GOT3 (cell line): ENCODE data around the gene MX2.

Experiments used
- DNase-seq: peaks from one replicate; lab custom pipeline; 2025; ENCODE audit warnings: mixed read lengths; lab: John Stamatoyannopoulos, UW

The MX2 gene

DNA sequence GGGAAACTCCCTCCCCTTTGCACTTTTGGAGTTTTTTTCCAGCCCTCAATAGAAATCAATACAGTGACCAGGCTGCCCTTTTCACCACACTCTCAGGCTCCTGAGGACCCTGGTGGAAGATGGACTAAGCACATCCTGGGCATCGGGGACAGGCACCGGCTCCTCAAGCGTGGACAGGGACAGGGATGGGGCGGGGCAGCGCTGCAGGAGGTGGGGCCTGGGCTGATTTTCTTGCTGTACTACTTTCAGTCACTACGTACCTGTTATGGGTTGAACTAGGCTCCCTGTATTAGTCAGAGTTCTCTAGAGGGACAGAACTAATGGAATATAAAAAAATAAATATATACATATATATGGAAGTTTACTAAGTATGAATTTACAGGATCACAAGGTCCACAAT is 2.5 kb downstream of the MX2 start:
- DNase-seq, result no peak

DNA sequence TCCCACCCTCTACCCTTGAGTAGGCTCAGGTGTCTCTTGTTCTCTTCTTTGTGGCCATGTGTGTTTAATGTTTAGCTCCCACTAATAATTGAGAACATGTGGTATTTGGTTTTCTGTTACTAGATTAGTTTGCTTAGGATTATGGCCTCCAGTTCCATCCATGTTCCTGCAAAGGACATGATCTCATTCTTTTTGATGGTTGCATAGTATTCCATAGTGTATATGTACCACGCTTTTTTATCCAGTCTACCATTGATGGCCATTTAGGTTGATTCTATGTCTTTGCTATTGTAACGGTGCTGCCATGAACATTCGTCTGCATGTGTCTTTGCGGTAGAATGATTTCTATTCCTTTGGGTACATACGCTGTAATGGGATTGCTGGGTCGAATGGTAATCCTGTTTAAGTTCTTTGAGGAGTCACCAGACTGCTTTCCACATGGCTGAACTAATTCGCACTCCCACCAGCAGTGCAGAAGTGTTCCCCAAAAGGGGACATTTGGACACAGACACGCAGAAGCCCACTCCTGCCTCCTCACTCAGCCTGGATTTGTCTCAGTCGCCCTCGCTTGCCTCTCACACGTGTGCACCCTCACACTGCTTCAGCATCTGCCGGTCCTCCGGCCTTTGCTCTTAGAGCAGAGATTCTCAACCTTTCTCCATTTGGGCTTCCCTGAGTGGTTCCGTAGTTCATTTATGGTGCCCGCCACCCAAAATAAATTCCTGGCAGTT is 3.7 kb downstream of the MX2 start:
- no peak for DNase-seq

DNA sequence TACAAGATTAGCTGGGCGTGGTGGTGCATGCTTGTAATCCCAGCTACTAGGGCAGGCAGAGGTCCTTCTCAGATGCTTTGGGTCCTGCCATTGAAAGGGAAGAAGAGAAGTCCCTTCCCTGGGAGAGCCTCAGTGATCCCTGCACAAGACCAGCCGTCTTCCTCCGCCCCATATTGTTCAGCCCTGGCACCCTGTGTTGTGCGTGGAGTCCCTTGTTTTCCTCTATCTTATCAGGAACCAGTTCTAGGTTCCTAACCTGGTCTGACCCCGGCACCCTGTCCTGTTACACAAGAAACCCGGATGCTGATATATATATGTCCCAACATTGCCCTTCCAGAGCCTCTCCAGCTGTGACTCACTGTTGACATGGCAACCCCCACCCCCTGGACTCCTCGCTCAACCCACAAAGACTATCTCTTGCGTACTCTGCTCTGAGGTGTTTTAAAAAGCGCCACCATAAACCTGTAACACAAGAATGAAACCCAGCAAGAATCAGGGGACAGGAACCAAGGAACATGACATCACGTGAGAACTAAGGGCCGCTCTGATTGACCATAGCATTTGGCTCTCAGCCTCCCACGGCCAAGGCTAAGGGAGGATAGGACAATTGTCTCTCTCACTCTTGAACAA is 4.8 kb downstream of the MX2 start:
- DNase-seq, result no peak

- no peak for DNase-seq
Measured at GRCh38 chr21:41367301-41367944, 5.6 kb downstream of the MX2 start.

- DNase-seq, result no peak
Measured at GRCh38 chr21:41367945-41368734, 6.3 kb downstream of the MX2 start.

DNA sequence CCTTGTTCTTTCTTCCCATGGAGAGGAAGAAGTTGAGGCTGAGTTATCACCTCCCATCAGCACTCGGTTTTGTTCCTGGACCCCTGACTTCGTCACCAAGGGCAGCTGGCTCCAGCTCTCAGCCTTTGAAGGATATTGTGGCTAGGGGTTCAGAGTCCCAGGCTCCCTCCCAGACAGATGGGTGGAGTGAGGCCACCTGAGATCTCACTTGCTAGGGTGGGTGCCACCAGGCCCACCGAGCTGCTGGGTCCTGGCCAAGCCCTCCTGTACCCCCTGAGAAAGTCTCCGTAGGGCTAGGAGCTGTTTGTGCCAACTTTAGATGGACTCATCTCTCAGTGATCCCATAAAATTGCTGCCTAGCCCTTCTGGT is 6.9 kb downstream of the MX2 start:
- DNase-seq, result no peak

GRCh38 chr21:41369105-41369919 is 7.5 kb downstream of the MX2 start:
- DNase-seq, result no peak

DNA sequence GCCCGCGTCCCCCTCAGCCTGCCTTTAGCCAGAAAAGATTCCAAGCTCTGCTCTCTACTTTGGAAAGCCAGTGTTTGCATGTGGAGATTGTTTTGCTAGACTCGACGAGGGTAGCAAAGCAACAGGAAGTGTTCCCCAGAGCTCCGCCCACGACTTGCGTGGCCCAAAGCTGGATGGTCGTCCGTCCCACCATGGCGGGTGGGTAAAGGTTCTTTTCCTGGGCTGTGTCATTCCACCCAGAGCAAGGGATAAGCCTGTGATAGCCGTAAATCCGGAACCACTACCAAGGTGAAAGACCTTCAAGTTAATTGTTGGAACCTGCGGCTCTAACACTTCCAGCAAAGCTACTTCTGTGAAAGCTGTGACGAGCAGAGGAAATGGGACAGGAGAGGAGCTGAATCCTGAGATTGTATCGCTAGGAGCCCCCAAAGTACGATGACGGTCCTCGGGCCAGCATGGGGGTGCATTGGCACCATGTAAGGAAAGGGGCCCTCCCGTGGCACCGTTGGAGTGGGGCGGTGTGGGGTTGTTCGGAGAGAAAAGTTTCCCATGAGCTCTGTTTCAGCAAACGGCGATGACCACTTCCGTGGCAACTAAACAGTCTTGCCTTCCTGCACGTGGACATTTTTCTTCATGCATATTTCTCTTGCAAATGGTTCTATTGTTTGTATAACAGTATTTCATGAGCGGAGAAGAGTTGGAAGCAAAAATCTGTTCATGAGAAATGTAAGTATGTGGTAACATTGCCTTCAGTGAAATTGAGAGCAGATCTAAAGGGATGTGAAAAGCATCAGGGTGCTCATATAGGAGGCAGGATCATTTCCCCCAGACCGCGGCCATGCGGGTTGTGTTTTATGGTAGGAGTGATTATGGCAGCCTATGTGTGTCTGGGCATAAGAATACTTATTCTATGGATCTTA is 8.4 kb downstream of the MX2 start:
- DNase-seq, result no peak

DNA sequence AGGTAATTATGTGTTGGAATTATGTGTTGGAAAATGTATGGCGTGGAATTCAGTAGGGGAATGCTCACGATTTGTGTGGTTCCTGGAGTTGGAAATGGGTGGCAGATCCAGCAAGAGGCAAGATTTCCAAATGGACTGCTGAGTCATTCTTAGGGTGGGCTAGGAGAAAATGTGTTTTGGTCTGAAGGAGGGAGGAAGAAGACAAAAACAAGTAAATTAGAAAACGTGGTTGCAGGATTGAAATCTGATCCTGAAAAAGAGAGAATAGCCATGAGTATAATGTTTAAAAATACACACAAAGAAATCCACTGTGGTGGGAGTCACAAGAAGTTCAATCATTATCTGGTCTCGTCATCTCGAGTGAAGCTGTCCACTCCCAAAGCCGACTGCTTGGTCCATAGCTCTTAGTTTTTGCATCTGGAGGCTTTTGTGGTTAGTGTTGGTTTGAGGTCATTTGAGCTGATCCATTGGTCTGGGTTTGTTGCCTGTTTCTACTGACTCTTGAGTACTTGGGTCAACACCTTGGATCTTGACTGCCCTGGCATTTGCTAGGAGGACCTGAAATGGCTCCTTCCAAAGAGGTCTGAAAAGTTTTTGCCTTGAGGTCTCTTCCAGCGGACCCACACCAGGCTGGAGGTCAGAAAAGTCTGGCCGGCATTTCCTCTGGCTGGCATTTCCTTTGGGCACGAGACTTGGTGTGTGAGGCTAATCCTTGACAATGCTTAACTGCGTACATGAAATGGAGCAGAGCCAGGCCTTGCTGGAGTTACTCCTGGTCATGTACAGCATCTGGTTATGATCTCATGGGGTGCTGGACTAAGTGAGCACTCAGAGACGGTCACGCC is 9.2 kb downstream of the MX2 start:
- DNase-seq, result no peak

GRCh38 chr21:41371685-41372030 is 9.8 kb downstream of the MX2 start:
- DNase-seq, result no peak

DNA sequence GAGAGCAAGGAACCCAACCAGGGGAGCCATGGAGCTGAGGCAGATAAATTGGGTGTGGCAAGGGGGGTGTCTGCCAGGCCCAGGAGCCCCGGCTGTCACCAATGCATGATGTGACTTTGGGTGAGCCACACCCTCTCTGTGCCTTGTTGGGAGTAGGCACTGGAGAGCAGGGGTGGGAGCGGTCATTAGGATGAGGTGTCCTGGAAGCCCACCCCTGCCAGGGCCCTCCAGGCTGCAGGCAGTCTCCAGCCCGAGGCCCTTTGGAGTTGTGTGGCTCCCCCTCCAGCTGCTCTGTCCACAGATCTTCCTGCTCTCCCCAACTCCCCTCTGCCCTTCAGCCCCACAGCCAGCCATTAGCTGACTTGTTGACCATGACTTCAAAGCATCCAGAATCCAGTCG is 11.4 kb downstream of the MX2 start:
- no peak for DNase-seq

DNA sequence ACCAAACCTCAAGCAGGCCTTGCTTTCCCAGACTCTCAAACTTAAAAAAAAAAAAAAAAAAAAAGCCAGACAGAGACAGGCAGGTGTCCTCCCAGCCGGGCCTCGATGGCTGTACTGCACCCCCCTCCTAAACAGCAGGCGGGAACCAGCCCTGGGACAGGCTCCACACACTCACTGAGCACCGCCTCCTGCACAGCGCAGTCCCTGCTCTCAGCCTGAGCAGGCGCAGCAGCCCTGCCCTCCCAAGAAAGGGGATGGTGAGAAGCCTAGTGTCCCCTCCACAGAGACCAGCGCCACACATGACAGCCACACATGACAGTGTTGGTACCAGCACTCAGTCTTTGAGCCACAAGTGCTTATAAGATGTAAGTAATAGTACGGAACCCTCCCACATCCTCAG is 11.9 kb downstream of the MX2 start:
- DNase-seq, result no peak

DNA sequence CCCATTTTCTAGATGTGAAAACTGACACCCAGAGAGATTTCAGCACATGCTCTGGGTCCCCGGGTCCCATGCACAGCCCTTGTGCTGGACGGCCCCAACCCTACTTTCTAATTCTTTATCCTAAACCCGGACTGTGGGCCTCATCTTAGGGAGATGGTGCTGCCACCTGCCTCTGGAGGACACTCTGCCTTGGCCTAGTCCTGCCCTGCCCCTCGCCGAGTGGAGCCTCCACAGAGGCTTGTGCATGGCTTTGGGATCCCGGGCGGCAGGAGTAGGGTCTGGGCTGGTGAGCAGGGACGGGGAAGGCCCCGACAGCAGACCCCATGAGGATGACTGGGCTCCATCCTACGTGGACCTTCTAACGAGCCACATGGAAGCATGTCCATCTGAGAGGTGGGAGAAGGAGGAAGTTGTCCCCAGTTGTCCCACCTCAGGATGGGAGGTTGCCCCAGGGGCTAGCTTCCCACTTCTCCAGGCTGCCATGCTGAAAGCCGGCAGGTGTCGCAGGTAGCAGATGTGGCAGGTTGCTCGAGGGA is 12.4 kb downstream of the MX2 start:
- DNase-seq, result no peak

DNA sequence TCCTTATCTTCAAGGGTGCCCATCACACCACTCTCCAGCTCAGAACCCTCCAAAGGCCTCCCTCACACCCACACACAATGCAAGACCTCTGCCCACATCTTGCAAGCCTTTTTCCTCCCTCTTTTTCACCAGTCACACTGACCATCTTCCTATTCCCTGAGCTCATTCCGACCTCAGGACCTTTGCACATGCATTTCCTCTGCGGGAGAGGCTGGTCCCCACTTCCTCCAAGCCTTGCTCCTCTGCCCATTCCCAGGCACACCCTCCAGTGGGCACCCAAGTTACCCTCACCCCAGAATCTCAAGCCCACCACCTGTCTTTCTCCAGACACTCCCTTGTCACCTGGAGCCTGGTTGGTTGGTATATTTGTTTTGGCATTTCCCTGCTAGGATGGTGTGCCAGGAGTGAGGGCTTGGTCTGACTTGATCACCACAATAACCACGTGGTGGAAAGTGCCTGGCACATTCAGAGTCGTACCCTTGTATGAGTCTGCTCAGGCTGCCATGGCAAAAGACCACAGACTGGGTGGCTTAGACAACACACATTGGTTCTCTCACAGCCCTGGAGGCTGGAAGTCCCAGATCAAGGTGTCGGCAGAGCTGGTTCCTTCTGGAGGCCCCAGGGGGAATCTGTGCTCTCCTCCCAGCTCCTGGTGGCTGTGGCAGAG is 13.2 kb downstream of the MX2 start:
- DNase-seq, result no peak

GRCh38 chr21:41375875-41376274 is 14.0 kb downstream of the MX2 start:
- no peak for DNase-seq

DNA sequence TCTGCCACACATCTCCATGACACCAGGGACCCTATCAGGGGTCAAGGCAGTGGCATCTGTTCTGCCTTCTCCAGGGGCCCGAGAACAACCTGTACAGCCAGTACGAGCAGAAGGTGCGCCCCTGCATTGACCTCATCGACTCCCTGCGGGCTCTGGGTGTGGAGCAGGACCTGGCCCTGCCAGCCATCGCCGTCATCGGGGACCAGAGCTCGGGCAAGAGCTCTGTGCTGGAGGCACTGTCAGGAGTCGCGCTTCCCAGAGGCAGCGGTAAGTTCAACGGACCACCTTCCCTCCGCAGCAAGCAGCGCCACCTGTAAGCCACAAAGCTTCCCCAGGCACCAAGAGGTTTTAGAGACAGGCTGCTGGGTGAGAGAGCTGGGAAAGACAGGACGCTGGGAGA is 15.9 kb downstream of the MX2 start:
- no peak for DNase-seq

DNA sequence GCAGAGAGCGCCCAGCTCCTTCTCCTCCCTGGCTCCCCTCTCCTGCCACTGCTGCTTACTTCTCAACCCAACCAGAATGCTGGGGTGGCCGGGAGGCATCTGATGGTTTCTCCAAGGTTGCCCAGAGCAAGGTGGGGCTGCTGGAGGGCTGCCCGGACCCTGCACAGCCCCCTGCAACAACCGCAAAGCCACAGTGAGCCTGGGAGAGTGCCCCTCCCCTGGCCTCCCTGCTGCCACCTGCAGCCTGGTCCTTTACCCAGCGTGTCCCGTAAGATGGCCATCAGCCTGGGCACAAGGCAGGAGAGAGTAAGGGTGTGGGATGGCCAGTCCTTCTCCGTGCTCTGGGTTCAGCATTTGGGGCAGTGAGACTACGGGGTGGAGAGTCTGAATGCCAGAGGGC is 17.0 kb downstream of the MX2 start:
- DNase-seq, result no peak

GRCh38 chr21:41379901-41380300 is 18.1 kb downstream of the MX2 start:
- no peak for DNase-seq

DNA sequence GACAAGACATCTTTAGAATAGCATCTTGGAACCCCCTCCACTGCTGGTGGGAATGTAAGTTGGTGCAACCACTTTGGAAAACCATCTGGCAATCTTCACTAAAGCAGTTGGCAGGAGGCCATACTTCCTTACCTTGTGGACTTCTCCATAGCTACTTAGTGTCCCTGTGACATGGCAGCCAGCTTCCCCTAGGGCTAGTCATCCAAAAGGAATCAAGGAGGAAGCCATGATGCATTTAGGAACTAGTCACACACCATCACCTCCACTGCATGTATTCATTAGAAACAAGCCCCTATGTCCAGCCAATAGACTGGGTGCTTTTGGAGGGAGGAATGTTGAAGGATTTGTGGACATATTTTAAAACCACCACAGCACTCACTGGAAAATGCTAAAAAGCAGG is 19.9 kb downstream of the MX2 start:
- no peak for DNase-seq
